ENCODE data around the gene FUNDC1.

The FUNDC1 gene

DNA sequence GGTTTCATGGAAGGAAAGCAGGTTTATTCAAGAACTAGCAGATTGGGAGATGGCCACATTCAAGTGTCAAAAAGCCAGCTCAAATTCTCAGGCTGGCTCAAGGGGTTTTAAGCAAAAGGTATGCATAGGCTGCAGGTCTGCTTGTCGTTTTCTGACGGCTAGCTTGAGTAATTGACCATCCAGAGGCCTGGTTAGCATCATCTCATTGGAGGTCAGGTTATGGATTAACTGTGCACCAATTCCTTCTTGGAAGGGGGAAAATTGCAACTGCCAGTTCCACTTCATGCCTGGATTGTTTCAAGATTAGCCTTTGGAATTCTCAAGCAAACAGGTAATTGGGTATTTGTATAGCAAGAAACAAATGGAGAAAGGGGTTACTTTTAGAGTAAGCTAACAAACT lies 62.1 kb downstream of the FUNDC1 start:
- DNase-seq (ENCODE audit: low read depth), result no peak

DNA sequence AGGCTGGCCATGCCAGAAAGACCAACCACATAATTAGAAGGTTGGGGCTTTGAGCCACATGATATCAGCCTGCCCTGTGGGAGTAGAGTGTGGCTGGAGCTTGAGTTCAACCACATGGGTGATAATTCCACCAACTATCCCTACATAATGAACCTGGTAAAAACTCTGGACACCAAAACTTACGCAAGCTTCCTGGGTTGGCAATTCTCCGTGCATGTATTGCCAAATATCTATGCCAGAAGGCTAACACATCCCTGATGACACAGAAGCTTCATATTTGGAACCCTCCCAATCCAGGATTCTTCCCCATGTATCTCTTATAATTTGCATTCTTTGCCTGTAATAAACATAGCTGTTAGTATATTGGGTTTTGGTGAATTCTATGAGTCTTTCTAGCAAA lies 68.2 kb downstream of the FUNDC1 start:
- peak; percentile 29 for DNase-seq (ENCODE audit: low read depth)
